Stimulated activated CD8-positive, alpha-beta memory T cell treated with anti-CD3 and anti-CD28 coated beads, Interleukin-4, amount 100 ng/mL, for 24 hours (primary cell): Measurements from ENCODE around the gene KRCC1.
"Not testable (repeated sequence)": the region's sequence is repeated elsewhere in the genome, so short reads cannot be mapped to it uniquely, and the experiment has no call there.

Experiments used
- DNase-seq: peaks from one replicate; pipeline ENCODE4 v3.0.0-alpha.2; 2020; ENCODE audit warnings: low read depth

KRCC1 gene

GRCh38 chr2:88074854-88075292 lies 19.3 kb upstream of the KRCC1 start:
- no peak for DNase-seq

GRCh38 chr2:88074150-88074549 lies 18.6 kb upstream of the KRCC1 start:
- no peak for DNase-seq

GRCh38 chr2:88071365-88071764 lies 15.8 kb upstream of the KRCC1 start:
- no peak for DNase-seq

DNA sequence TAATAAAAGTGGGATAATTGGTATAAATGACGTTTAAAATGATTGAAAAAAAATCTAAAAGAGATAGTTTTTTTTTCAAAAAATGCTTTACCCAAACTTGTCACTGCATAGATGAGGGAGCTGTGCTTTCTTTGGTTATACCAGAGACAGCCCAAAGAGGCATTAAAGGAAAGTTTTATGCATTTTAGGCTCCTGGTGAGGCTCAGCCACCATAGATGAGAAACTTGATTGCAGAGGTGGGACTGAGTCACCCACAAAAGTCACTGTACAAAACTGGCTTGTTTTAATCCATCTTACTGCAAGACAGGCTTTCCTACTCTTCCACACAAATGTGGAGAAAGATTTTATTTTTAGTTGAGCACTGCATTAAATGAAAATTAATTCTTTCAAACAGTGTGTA lies 14.5 kb upstream of the KRCC1 start:
- DNase-seq, result no peak

DNA sequence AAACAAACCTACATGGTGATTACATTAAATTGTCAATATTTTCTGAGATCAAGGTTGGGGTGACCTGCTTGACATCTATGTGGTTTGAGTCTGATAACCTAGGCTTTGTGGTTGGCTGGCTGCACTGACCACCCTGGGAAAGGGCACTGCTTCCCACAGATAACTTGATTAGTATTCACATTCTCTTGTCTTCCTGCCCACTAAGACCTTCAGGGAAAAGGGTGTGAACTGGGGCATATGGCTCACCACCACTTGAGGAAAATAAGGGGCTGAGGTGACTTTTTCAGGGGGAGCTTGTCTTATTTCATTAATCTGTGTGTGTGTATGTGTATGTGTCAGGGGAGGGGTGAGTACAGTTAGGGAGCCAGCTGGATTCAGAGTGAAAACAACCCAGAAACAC lies 13.5 kb upstream of the KRCC1 start:
- no peak for DNase-seq

- DNase-seq, result no peak
These were observed 12.5 kb upstream of the KRCC1 start for GRCh38 chr2:88068044-88068443.

- DNase-seq, result no peak
These were observed 12.0 kb upstream of the KRCC1 start, which contains the start of gene SMYD1 for GRCh38 chr2:88067598-88067997. TSS of gene SMYD1 (plus strand) at chr2:88067825. CDS start at chr2:88067865, 40 bp downstream.

DNA sequence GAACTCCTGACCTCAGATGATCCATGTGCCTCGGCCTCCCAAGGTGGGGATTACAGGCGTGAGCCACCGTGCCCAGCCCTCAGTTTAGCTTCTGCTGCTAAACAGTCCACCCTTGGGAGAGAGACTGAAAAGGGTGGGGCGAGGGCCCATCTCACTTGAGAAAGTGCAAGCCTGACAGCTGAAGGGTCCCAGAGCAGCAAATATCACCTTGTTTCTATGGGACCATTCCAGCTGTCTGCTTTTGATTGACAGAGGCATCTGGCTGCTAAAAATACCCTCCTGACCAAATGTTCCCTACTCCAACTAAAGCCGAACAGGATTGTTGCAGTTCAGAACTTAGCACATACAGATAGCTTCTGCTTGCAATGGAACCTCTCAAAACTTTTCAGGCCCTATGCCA lies 11.6 kb upstream of the KRCC1 start:
- DNase-seq, result no peak

- no peak for DNase-seq
These were observed 11.0 kb upstream of the KRCC1 start for GRCh38 chr2:88066543-88066942.

DNA sequence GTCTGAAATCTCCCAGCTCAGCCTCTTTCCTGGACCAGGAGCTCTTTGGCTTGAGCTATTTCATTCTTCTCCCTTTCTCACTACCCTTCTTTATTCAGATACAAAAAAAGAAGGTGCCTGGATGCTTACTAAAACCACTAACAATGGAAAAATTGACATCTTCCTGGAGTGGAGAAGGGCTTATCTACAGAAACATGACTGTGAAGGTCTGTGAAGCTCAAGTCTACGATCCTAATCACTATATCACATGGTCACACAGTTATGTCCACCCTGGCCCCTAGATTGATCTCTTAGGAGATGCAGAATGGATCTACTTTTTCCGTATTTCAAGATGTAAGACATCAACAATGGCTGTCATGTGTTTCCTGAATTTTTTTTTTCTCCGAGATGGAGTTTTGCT lies 5.7 kb upstream of the KRCC1 start:
- no peak for DNase-seq

- no peak for DNase-seq
These were observed 5.3 kb upstream of the KRCC1 start for GRCh38 chr2:88060907-88061275.

GRCh38 chr2:88059979-88060906 lies 4.7 kb upstream of the KRCC1 start:
- no peak for DNase-seq

DNA sequence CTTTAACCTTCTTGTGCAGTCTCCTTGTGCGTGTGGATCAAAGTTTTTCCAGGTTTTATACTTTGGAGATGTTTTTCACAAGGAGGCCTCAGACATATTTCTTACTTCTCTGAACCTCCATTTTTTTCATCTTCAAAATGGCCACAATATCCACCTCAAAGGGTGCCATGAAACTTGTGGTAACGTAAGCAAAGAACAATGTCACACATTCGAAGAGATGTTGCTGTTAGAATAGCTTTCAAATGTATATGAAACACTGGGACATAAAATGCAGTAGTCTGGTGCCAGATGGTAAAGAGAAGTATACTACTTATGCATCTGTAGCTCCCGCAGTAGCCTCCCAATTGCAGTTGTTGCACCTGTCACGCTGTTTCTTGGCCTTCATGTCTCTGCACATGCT lies 2.6 kb upstream of the KRCC1 start:
- DNase-seq, result no peak

DNA sequence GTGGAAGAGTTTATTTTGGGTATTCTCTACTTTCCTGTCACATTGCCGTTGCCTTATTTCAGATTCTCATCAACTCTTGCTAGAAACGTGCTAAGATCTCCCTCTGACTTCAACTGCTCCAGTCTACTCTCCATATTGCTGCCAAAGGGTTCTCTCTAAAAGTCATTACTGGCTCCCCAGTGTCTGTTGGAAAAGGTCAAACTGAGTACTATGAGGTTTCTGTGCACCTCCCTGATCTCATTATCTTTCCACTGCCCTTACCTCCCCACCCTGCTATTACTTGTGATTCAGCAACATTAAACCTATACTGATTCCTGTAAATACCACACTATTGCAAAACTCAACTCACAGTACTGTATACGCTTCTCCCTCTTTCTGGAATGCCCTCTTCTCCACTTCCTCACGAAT lies 1.9 kb upstream of the KRCC1 start:
- DNase-seq, result no peak

- DNase-seq, result no peak
These were observed 707 bp downstream of the KRCC1 start for GRCh38 chr2:88054782-88055370.

DNA sequence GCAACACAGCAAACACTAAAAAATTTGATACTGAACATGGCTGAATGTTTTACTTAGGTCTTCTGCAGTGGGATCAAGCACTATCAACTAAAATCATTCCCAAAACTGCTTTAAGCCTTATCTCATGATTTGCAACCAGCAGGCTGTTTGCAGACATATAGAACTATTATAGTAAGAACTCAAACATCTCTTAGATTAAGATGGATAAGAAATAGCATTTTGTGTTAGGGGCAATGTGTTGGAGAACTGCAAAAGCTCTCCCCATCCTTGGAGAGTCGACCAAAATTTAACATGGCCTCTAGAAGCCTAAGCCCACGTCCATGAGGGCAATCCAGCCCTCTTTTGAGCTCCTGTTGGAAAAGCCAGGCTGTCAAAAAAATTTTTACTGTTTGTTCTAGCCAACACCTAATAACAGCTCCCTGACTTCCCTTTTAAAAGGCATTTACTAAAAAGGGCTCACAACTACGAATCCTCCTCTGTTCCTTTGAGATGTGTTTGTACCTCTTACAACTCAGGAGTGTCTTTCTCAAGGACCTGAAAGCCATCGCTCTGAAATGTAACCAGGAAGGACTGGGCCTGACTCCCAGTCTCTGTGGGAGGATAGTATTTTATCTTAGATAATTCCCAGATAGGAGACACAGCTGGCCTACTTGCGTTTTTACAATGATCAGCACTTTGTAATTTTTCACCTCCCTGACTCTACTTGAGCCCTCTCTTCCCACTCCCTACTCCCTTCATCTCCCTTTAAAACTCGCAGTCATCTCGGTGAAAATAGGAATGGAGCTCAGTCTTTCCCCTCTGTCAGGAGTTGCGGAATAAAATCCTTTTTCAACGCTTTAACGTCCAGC lies 1.4 kb downstream of the KRCC1 start:
- no peak for DNase-seq

- no peak for DNase-seq
These were observed 2.3 kb downstream of the KRCC1 start for GRCh38 chr2:88053296-88053695.

DNA sequence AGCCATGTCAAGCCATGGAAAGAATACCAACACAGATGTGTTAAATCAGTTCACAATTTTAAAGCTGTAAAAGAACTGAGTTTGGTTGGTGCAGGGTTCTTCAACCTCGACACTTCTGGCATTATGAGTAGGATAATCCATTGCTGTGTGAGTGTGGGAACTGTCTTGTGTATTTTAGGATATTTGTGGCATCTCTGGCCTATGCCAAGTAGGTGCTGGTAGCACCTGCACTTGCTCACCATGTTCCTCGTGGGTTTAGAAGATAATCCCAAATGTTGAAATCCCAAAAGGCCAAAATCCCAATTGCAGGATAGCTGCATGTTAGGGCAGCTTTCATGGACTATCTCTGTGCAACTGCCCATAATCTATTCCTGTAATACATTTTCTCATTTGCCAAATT lies 3.8 kb downstream of the KRCC1 start:
- no peak for DNase-seq

DNA sequence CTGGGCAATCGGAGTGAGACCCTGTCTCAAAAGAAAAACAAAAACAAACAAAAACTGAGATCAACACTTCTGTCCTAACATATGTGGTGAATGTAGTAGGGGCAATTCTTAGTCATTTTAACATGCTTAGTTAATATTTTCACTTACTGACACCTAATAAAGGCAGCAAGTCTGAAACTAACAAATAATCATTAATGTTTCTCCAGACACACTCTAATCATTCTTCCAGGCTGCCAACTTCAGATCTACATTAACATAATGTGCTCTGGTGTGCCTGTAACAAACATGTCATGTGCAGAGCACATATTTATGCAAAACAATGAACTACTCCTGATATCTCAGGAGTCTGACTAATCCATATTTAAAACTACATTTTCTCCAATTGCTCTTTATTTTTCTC lies 6.0 kb downstream of the KRCC1 start:
- DNase-seq, result no peak

DNA sequence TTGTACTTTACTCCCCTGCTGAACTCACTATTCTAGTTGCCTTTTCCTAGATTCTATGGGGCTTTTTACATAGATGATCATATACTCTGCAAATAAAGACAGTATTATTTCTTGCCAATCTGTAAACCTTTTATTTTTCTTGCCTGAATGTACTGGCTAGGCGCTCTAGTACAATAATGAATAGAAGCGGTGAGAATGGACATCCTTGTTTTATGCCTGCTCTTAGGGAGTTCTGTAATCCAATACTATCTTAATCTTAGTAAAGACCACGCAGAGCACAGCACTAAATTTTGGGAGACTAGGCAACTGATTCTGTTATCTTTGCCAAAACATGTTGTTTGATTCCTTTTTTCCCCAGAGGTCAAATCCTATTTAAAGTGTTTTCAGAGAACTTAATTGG lies 7.0 kb downstream of the KRCC1 start:
- DNase-seq, result no peak

GRCh38 chr2:88045561-88045960 lies 10.0 kb downstream of the KRCC1 start:
- DNase-seq, result not testable (repeated sequence)

- no peak for DNase-seq
These were observed 13.1 kb downstream of the KRCC1 start for GRCh38 chr2:88042476-88042875.
